HK-2 (cell line): ENCODE measurements around the gene PTPN6.

Experiments
- DNase-seq: peaks from one replicate; pipeline ENCODE4 v3.0.0-alpha.2; 2018; ENCODE audit not compliant: unreplicated experiment

Gene PTPN6

GRCh38 chr12:6923003-6923732 lies 28.0 kb upstream of the PTPN6 start:
- DNase-seq, result no peak

GRCh38 chr12:6923851-6924250 lies 27.3 kb upstream of the PTPN6 start:
- no peak for DNase-seq

GRCh38 chr12:6925239-6925539 lies 26.0 kb upstream of the PTPN6 start:
- DNase-seq, result no peak

- peak; percentile 65 for DNase-seq
Observed at GRCh38 chr12:6925540-6926279, 25.4 kb upstream of the PTPN6 start.

DNA sequence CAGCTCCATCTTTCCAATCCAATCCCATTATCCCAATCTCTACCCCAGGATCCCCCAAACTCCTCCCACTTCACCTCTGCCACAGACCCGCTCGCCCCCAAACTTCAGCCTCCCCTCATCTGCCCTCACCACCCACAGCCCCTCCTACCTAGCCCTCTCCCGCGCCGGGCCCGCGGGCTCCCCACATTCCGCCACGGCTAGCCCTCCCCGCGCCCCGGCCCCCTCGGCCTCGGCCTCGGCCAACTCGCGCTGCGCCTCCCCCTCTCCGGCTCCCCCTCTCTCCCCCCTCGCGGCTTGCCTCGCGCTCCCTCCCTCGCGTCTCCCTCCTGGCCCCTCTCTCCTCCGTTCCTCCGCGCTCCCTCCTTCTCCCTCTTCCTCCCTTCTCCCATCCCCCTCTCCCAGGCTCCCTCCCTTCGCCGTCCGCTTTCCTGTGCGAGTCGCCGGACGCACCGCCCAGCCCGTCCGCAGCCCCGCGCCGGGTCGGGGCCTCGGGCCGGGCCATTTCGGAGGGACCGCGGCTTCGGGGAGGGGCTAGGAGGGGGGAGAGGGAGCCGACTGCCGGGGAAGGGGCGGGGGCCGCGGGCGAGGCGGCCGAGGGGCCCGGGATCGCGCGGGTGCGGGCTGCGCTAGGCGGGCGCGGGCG lies 23.7 kb upstream of the PTPN6 start, which contains the start of gene ATN1:
TSS of gene ATN1 (plus strand) at position 581 of the 643 bp plus-strand sequence. CDS start 6,043 bp downstream, outside the sequence.
- DNase-seq, result peak; percentile 81

DNA sequence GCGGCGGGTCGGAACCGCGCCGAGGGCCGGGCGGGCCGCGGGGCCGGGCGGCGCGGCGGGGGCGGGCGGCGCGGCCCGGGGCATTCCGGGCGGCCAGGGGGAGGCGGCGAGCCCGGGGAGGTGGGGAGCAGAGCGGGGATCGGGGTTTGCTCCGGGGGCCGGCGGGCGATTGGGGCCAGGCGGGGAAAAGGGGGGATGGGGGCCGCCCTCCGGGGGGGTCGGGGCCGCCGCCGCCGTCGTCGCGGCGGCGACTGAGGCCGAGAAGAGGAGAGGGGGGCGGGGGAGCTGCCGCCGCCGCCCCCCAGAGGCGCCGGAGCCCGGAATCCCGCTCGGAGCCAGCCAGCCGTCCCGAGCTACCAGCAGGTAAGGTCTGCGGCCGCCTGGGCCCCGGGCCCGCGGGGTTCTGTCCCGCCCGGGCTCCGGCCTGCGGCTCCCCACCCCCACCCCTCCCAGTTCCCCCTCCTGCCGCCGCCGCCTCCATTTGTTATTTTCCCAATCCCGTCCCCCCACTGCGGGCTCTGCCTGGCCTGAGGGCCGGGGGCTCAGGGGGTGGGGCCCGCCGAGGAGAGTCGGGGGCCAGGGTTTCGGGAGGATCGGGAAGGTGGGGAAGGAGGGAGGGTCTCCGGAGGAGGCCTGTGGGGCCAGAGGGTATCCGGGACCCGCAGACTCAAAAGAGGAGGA lies 23.0 kb upstream of the PTPN6 start:
- no peak for DNase-seq

GRCh38 chr12:6928703-6929407 lies 22.3 kb upstream of the PTPN6 start:
- DNase-seq, result no peak

- no peak for DNase-seq
Observed at GRCh38 chr12:6929466-6930452, 21.4 kb upstream of the PTPN6 start.

GRCh38 chr12:6932766-6933165 lies 18.4 kb upstream of the PTPN6 start:
- no peak for DNase-seq

GRCh38 chr12:6934110-6934509 lies 17.0 kb upstream of the PTPN6 start:
- DNase-seq, result no peak

DNA sequence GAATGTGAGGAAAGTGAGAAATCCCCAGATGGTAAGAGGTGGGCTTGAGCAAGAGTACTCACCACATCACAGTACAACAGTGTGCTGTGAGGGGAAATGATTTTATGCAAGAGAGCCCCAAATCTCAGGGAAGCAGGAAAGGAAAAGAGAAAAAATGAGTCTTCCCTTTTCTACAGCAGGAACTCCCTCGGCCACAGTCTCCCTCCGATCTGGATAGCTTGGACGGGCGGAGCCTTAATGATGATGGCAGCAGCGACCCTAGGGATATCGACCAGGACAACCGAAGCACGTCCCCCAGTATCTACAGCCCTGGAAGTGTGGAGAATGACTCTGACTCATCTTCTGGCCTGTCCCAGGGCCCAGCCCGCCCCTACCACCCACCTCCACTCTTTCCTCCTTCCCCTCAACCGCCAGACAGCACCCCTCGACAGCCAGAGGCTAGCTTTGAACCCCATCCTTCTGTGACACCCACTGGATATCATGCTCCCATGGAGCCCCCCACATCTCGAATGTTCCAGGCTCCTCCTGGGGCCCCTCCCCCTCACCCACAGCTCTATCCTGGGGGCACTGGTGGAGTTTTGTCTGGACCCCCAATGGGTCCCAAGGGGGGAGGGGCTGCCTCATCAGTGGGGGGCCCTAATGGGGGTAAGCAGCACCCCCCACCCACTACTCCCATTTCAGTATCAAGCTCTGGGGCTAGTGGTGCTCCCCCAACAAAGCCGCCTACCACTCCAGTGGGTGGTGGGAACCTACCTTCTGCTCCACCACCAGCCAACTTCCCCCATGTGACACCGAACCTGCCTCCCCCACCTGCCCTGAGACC lies 15.6 kb upstream of the PTPN6 start:
- no peak for DNase-seq

GRCh38 chr12:6936194-6936635 lies 14.9 kb upstream of the PTPN6 start:
- DNase-seq, result no peak

GRCh38 chr12:6936636-6937480 lies 14.3 kb upstream of the PTPN6 start:
- no peak for DNase-seq

GRCh38 chr12:6937481-6938352 lies 13.4 kb upstream of the PTPN6 start:
- DNase-seq, result peak; percentile 44

GRCh38 chr12:6938353-6939190 lies 12.6 kb upstream of the PTPN6 start:
- no peak for DNase-seq

DNA sequence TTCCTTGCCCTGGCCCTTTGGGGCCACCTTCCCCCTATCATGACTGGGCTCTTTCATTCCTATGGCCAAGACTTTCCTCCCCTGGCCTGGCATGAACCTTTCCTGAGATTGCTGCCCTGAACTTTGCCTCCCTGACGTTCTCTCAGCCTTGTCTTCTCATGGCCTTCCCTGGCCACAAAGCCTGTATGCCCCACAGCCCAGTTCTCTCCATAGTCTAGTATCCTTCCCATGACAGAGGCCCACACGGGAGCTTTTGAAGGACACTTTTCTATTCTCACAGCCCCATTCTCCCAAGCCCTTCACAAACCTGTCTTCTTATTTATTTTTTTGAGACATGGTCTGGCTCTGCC lies 12.0 kb upstream of the PTPN6 start:
- DNase-seq, result no peak

GRCh38 chr12:6941267-6941666 lies 9.9 kb upstream of the PTPN6 start:
- no peak for DNase-seq
